HepG2 (cell line): ENCODE results near the gene PTPRM. TPM values are rescaled to one million over a fixed set of nuclear protein-coding genes. Genes with fewer than 3 reads are reported as not detected.

Experiments
- CEBPB ChIP-seq: IDR thresholded peaks from 2 replicates; pipeline ENCODE4 v1.6.1; 2011; ENCODE audit warnings: low read depth, low read length, improper control_type of control experiment, borderline replicate concordance
- GZF1 ChIP-seq: sonication (generic); formaldehyde crosslinking; IDR thresholded peaks from 2 replicates; pipeline ENCODE4 v1.5.1; 2020; ENCODE audit warnings: mild to moderate bottlenecking, missing genetic modification reagents
- ZBTB25 ChIP-seq: IDR thresholded peaks from 2 replicates; pipeline ENCODE4 v1.6.1; 2018; ENCODE audit warnings: missing genetic modification reagents
- ZBTB34 ChIP-seq: sonication (generic); formaldehyde crosslinking; IDR thresholded peaks from 2 replicates; pipeline ENCODE4 v1.8.0; 2022; ENCODE audit warnings: mild to moderate bottlenecking, missing genetic modification reagents
- ZBTB49 ChIP-seq: sonication (generic); formaldehyde crosslinking; IDR thresholded peaks from 2 replicates; pipeline ENCODE4 v1.4.0; 2020; ENCODE audit warnings: missing genetic modification reagents, borderline replicate concordance
- ZKSCAN5 ChIP-seq: sonication (generic); formaldehyde crosslinking; IDR thresholded peaks from 2 replicates; pipeline ENCODE4 v1.5.1; 2020; ENCODE audit warnings: mild to moderate bottlenecking, missing genetic modification reagents
- ZNF276 ChIP-seq: sonication (generic); formaldehyde crosslinking; IDR thresholded peaks from 2 replicates; pipeline ENCODE4 v1.4.0; 2020; ENCODE audit warnings: mild to moderate bottlenecking, low read depth, missing genetic modification reagents
- polyA plus RNA-seq, 8 experiments: library from polyadenylated mRNA; depleted of rRNA in 3 of 8; stranded (reverse) in 7 of 8; unstranded in 1 of 8; fragments of >200 nt; fragmentation: Illumina TruSeq in 4 of 8; extraction: Trizol in 4 of 8; gene quantifications; 2 replicates each; pipeline versions ENCODE4 v1.2.1 to v1.2.3, GENCODE V29; 2011 to 2016; ENCODE audit warnings: low read depth in 4 of 8, missing spikeins in 1 of 8, mixed read lengths in 1 of 8; ENCODE audit not compliant: insufficient read depth in 1 of 8
- total RNA-seq, 5 experiments: library from RNA; depleted of rRNA; stranded (reverse); fragments of >200 nt; fragmentation: Illumina TruSeq; extraction: Trizol; gene quantifications; 2 replicates each; pipeline ENCODE4 v1.2.3, GENCODE V29; 2016; ENCODE audit warnings: low read depth in 1 of 5

The PTPRM gene
- total and polyA plus RNA-seq, 2 of the 13 experiments (the other 11 are each of a cell fraction or from before 2014, with no cell fraction given) = 12.6 to 108 TPM

GRCh38 chr18:7872569-7872968 is 305.5 kb downstream of the PTPRM start (continued):
- TF ChIP-seq ZKSCAN5 (CRISPR knock-in tag) = no peak
- TF ChIP-seq ZBTB25 = no peak
- no peak for TF ChIP-seq GZF1 (CRISPR knock-in tag)
- TF ChIP-seq CEBPB = peak; percentile 40; the same call in 1 of the 2 replicates
- TF ChIP-seq ZBTB49 (CRISPR knock-in tag) = no peak
- no peak for TF ChIP-seq ZNF276 (CRISPR knock-in tag)
- TF ChIP-seq ZBTB34 (CRISPR knock-in tag) = no peak
